HUDEP-2 (cell line): Measurements from ENCODE around the gene CAPZA2.
"Not testable (repeated sequence)": the region's sequence is repeated elsewhere in the genome, so short reads cannot be mapped to it uniquely, and the experiment has no call there.

Source experiments
- DNase-seq, 76 experiments: peaks; one replicate each; lab custom pipeline; 2025; ENCODE audit not compliant: unreplicated experiment in 76 of 76; lab: John Stamatoyannopoulos, UW

CAPZA2 gene

GRCh38 chr7:116952635-116953371 is 90.4 kb downstream of the CAPZA2 start:
- DNase-seq: peak in 51 of 76 experiments; percentile 2 to 72 (median 41)

DNA sequence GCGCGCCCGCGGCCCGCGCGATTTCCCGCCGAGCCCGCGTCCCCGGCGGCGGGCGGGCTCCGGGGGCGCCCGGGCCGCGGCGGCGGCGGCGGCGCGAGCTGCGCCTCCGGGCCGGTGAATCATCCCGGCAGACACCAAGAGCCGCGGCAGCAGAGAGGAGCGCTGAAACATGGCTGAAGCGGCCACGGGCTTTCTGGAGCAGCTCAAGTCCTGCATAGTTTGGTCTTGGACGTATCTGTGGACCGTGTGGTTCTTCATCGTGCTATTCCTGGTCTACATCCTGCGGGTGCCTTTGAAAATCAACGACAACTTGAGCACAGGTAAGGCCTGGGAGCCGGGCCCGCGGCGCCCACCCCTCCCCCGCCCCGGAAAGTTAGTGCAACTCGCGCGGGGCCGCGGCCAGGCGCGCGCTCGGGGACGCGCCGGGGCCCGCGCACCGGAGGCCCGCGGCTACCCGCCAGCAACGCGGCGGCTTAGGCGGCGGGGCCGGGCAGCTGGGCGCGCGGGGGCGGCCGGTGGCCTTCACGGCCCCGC is 91.1 kb downstream of the CAPZA2 start, which contains the start of gene ST7:
TSS of gene ST7 (plus strand) at position 130 of the 534 bp plus-strand sequence. CDS start at position 170, 40 bp downstream.
- DNase-seq: peak in 51 of 76 experiments; percentile 10 to 75 (median 48)

GRCh38 chr7:116953906-116954838 is 91.8 kb downstream of the CAPZA2 start:
- DNase-seq: peak in 46 of 76 experiments; percentile 7 to 63 (median 32)

DNA sequence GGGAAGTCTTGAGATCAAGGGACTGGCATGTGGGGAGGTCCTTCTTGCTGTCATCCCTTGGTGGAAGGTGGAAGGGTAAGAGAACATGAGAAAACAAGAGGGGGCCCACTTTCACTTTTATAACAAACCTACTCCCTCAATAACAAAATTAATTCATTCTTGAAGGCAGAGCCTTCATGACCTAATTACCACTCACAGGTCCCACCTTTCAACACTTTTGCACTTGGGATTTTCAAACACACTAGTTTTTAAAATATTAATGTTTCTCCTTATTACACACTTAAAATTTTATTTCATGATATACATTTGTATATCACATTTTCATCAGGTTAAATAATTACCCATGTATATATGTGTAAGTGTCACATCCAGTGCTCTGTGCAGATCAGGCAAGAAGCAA is 93.0 kb downstream of the CAPZA2 start:
- peak in 1 of 76 experiments; percentile 4 for DNase-seq

GRCh38 chr7:116955801-116956476 is 93.6 kb downstream of the CAPZA2 start:
- DNase-seq: no peak

GRCh38 chr7:116956477-116956804 is 94.1 kb downstream of the CAPZA2 start:
- DNase-seq: no peak

DNA sequence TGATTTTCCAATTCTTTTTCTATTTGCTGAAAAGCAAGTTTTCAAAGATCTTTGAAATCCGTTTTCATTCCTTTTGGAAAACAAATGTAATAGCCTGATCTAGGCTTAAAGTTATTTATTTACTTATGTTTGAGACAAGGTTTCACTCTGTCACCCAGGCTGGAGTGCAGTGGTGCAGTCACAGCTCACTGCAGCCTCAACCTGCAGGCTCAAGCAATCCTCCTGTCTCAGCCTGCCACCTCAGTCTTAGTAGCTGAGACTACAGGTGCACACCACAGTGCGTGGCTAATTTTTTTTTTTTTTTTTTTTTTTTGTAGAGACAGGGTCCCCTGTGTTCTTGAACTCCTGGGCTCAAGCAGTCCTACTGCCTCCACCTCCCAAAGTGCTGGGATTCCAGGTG is 95.5 kb downstream of the CAPZA2 start:
- no peak for DNase-seq

DNA sequence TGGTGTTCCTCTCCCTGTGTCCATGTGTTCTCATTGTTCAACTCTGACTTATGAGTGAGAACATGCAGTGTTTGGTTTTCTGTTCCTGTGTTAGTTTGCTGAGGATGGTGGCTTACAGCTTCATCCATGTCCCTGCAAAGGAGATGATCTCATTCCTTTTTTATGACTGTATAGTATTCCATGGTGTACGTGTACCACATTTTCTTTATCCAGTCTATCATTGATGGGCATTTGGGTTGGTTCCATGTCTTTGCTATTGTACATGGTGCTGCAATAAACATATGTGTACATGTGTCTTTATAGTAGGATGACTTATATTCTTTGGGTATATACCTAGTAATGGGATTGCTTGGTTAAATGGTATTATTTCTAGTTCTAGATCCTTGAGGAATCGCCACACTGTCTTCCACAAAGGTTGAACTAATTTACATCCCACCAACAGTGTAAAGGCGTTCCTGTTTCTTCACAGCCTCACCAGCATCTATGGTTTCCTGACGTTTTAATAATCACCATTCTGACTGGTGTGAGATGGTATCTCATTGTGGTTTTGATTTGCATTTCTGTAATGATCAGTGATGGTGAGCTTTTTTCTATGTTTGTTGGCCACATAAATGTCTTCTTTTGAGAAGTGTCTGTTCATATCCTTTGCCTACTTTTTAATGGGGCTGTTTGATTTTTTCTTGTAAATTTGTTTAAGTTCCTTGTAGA is 99.7 kb downstream of the CAPZA2 start:
- not testable (repeated sequence) for DNase-seq

GRCh38 chr7:116963234-116963633 is 100.8 kb downstream of the CAPZA2 start:
- DNase-seq: no peak

- DNase-seq: no peak
These were observed 104.2 kb downstream of the CAPZA2 start for GRCh38 chr7:116966601-116967000.

DNA sequence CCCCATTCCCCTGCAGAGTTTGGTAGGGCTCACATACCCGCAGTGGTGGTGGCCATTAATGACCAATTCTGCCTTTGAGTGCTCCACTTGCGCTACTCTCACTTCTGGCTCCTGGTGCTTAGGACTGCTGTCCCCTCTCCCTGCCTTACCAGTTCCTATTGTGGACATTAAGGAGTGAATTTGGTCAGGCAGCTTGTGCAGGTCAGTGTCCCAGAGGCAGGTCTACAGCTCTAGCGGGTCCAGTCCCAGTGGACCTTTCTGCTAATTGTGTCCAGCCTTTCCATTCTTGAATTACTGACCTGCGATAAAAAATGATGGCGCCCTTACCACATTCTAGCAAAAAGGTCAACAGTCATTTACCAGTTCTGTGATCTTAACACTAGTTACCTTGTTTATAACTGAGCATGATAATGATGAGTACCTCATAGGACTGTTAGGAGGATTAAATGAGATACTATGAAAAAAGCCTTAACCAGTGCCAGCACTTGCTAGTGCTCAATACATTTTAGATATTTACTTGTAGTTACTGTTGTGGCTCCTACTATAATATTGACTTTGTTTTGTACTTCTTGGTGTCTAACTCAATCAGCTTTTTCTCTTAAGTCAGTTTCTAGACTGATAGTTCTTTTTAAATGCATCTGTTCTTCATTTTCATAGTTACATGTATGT is 105.0 kb downstream of the CAPZA2 start:
- DNase-seq: no peak

GRCh38 chr7:116967983-116968382 is 105.6 kb downstream of the CAPZA2 start:
- DNase-seq: no peak

DNA sequence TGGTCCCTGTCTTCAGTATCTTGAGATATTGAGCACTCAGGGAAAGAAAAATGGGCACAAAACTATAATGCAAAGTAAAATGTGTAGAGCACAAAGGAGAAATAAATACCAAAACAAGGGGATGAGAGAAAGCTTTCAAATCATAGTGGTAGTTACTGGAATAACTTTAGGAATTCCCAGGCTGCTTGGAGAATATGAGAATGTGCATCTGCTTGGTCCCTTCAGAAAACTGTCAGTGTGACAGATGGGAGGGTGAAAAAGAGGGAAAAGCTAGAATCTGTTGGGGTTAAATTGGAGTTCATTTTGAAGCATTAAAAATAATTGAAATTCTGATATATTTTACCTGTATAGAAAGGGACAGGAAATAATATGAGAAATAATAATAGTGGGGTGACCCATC is 106.2 kb downstream of the CAPZA2 start:
- no peak for DNase-seq

GRCh38 chr7:116969371-116969902 is 107.0 kb downstream of the CAPZA2 start:
- no peak for DNase-seq

DNA sequence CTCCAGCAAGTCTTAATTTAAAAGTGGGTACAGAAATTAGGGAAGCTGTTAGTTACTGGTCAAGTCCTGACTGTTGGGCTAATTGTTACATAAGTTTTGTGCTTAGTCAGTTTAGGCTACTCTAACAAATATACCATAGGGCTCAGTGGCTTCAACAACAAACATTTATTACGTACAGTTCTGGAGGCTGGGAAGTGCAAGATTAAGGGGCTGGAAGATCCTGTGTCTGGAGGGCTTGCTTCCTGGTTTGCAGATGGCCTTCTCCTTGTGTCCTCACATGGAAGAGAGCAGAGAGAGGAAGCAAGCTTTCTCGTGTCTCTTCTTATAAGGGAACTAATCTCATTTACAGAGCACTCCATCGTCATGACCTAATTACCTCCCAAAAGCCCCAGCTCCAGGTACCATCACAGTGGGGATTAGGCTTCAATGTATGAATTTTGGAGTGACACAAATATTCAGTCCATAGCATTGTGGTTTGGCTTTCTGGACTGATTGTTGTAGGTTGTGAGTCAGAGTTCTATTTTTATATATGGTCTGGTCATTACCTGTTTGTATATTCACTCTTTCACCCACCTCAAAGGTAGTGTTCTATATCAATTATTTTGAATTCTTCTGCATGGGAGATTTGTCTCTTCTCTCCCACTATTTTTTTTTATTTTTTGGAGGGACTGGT is 108.0 kb downstream of the CAPZA2 start:
- DNase-seq: no peak

- DNase-seq: not testable (repeated sequence)
These were observed 108.8 kb downstream of the CAPZA2 start for GRCh38 chr7:116971153-116971552.
